ENCODE measurements around the gene CAMK1. TPM values are rescaled to one million over a fixed set of nuclear protein-coding genes. Genes with fewer than 3 reads are reported as not detected.
A peak's percentile ranks its signal among the peaks of the same experiment; 100 is the strongest.

CAMK1 gene
- total RNA-seq, 1 experiment from 2014 or later, result 19.7 TPM

GRCh38 chr3:9791127-9791526 lies 21.4 kb upstream of the CAMK1 start:
- ATAC-seq, result no peak
- no TSS peak for BruUV-seq (replicated peaks)
- no peak for DNase-seq (ENCODE audit: low read depth, low spot score)
- Histone ChIP-seq H3K27me3 (ENCODE audit: insufficient read depth, low read length) (no peaks in the 10 kb centered on the region), H3K9me3 (ENCODE audit: control insufficient read depth in 1 of 2, insufficient read depth in 1 of 2, low read depth in 1 of 2, low read length in 2 of 2) (no peaks in the 10 kb centered on the region), H3K27ac (ENCODE audit: low read depth, low read length) (0 out of 2 replicates have a peak overlapping the region, but pooled peaks have one; percentile 82), H3K36me3 (ENCODE audit: control insufficient read depth in 1 of 2, insufficient read depth in 2 of 2, low read length in 2 of 2) (peaks cover 15 to 17% of the 10 kb centered on the region in 2 experiments; a peak in 2 of 4 replicates), H4K20me1 (ENCODE audit: insufficient read depth) (no peaks in the 10 kb centered on the region), H2AFZ (ENCODE audit: low read depth, low read length, poor library complexity, severe bottlenecking) (no peak overlapping the region), H3K79me2 (ENCODE audit: insufficient read depth, low read length) (peaks cover 41% of the 10 kb centered on the region), H3K4me1 (ENCODE audit: control insufficient read depth in 1 of 2, insufficient read depth in 2 of 2, low read length in 2 of 2) (peaks cover 0 to 18% of the 10 kb centered on the region in 2 experiments; a peak in 3 of 4 replicates), H3K4me3 (replicated peaks in 1 of 2; ENCODE audit: low read depth in 1 of 2, low read length in 2 of 2) (peak overlapping the region; percentile 81 to 87; a peak in 3 of 4 replicates), H3K4me2 (ENCODE audit: low read length) (peak overlapping the region; percentile 93), H3K9ac (ENCODE audit: low read length) (peak overlapping the region; percentile 97; the same call in 1 of the 2 replicates), H3K9me2 (ENCODE audit: insufficient read depth) (no peaks in the 10 kb centered on the region)
- ChIA-PET CTCF (no interaction called here), POLR2A (no interaction called here), RAD21 (ENCODE audit: low non-redundant PET in 1 of 2, low total read pairs in 2 of 2, uncharacterized antibody in 2 of 2, unreplicated experiment in 2 of 2) (no interaction called here)
- intact Hi-C loops (cut with micrococcal nuclease), result no loop called here
- no peak for TF ChIP-seq RAD21 (IDR thresholded peaks at IDR 0.05; ENCODE audit: low read depth)
- TF ChIP-seq REST (IDR thresholded peaks at IDR 0.05; ENCODE audit: low read depth), result no peak
- no peak for TF ChIP-seq ZFX (IDR thresholded peaks at IDR 0.05)
- no peak for TF ChIP-seq CEBPB (IDR thresholded peaks at IDR 0.05; ENCODE audit: low read depth)
- TF ChIP-seq ELF1 (IDR thresholded peaks at IDR 0.05; ENCODE audit: borderline replicate concordance, low read depth), result no peak
- no peak for TF ChIP-seq SRF (IDR thresholded peaks at IDR 0.05; ENCODE audit: low read depth)
- no peak for TF ChIP-seq JUND (IDR thresholded peaks at IDR 0.05)
- no peak for TF ChIP-seq MAX (IDR thresholded peaks at IDR 0.05)
- TF ChIP-seq ZNF274 (IDR thresholded peaks at IDR 0.05; ENCODE audit: low read depth, low read length), result no peak
- no peak for TF ChIP-seq SP1 (IDR thresholded peaks at IDR 0.05; ENCODE audit: low read depth)
- no peak for TF ChIP-seq ATF3 (IDR thresholded peaks at IDR 0.05)
- no peak for TF ChIP-seq SIN3A (IDR thresholded peaks at IDR 0.05; ENCODE audit: low read depth)
- TF ChIP-seq EZH2phosphoT487 (IDR thresholded peaks at IDR 0.05; ENCODE audit: borderline replicate concordance), result no peak
